ENCODE data around the gene RPS27L.

RPS27L gene

GRCh38 chr15:63187589-63188226 is 30.4 kb upstream of the RPS27L start:
- no peak for DNase-seq

GRCh38 chr15:63186065-63186464 is 28.8 kb upstream of the RPS27L start:
- DNase-seq, result no peak

- DNase-seq, result no peak
Observed at GRCh38 chr15:63185206-63185605, 27.9 kb upstream of the RPS27L start.

GRCh38 chr15:63181648-63182047 is 24.4 kb upstream of the RPS27L start:
- no peak for DNase-seq

GRCh38 chr15:63180746-63181145 is 23.5 kb upstream of the RPS27L start:
- no peak for DNase-seq

- no peak for DNase-seq
Observed at GRCh38 chr15:63178034-63178433, 20.8 kb upstream of the RPS27L start.

- DNase-seq, result no peak
Observed at GRCh38 chr15:63176302-63176701, 19.0 kb upstream of the RPS27L start.

- DNase-seq, result no peak
Observed at GRCh38 chr15:63172851-63173451, 15.7 kb upstream of the RPS27L start.

GRCh38 chr15:63172376-63172775 is 15.1 kb upstream of the RPS27L start:
- no peak for DNase-seq

- DNase-seq, result no peak
Observed at GRCh38 chr15:63169788-63170187, 12.5 kb upstream of the RPS27L start.

GRCh38 chr15:63166219-63166618 is 8.9 kb upstream of the RPS27L start:
- DNase-seq, result no peak

GRCh38 chr15:63165166-63165859 is 8.0 kb upstream of the RPS27L start:
- DNase-seq, result no peak

- DNase-seq, result no peak
Observed at GRCh38 chr15:63163217-63163616, 5.9 kb upstream of the RPS27L start.

GRCh38 chr15:63160638-63161037 is 3.4 kb upstream of the RPS27L start:
- DNase-seq, result no peak

GRCh38 chr15:63157891-63158431 is 684 bp upstream of the RPS27L start:
- DNase-seq, result no peak

- DNase-seq, result no peak
Observed at GRCh38 chr15:63156755-63157117, 541 bp downstream of the RPS27L start.

GRCh38 chr15:63156086-63156710 is 1.1 kb downstream of the RPS27L start:
- DNase-seq, result no peak

GRCh38 chr15:63155486-63155885 is 1.8 kb downstream of the RPS27L start:
- DNase-seq, result no peak

- DNase-seq, result no peak
Observed at GRCh38 chr15:63151665-63152064, 5.6 kb downstream of the RPS27L start.

- no peak for DNase-seq
Observed at GRCh38 chr15:63146684-63147083, 10.6 kb downstream of the RPS27L start.

GRCh38 chr15:63145426-63145825 is 11.9 kb downstream of the RPS27L start:
- DNase-seq, result no peak

GRCh38 chr15:63140936-63141335 is 16.3 kb downstream of the RPS27L start:
- no peak for DNase-seq

GRCh38 chr15:63136742-63137141 is 20.5 kb downstream of the RPS27L start:
- no peak for DNase-seq

- no peak for DNase-seq
Observed at GRCh38 chr15:63135804-63136203, 21.5 kb downstream of the RPS27L start.
